ENCODE measurements around the gene SLC49A3.

Gene SLC49A3

GRCh38 chr4:726838-727237, 37.9 kb upstream of the SLC49A3 start:
- Histone ChIP-seq H3K79me2 (ENCODE audit: insufficient read depth, low read length) (peaks cover 67% of the 10 kb centered on the region; the same call in 1 of the 2 replicates), H2AFZ (ENCODE audit: low read length) (no peak overlapping the region)
- TF ChIP-seq EZH2phosphoT487 (IDR thresholded peaks at IDR 0.05; ENCODE audit: borderline replicate concordance): no peak
- no peak for TF ChIP-seq CTCF (conservative IDR thresholded peaks at IDR 0.05; ENCODE audit: low read length)

GRCh38 chr4:726235-726787, 37.4 kb upstream of the SLC49A3 start:
- H3F3A ChIP-seq (ENCODE audit: low read depth): no peaks in the 10 kb centered on the region
- H3K27me3 ChIP-seq (ENCODE audit: insufficient read depth, low read length, poor library complexity, severe bottlenecking): no peaks in the 10 kb centered on the region
- TF ChIP-seq CTCF (conservative IDR thresholded peaks at IDR 0.05; ENCODE audit: low read length) (no peak), EZH2phosphoT487 (IDR thresholded peaks at IDR 0.05; ENCODE audit: borderline replicate concordance) (no peak)
- no peaks in the 10 kb centered on the region for H3K9me3 ChIP-seq (ENCODE audit: insufficient read depth, low read depth, low read length)
- no peak overlapping the region for H3K4me2 ChIP-seq (ENCODE audit: low read depth, low read length, poor library complexity, severe bottlenecking)
- no peaks in the 10 kb centered on the region for H3K4me1 ChIP-seq (ENCODE audit: insufficient read depth, low read length, poor library complexity, severe bottlenecking)
- H3K9me2 ChIP-seq (replicated peaks; ENCODE audit: low read depth, low read length): no peaks in the 10 kb centered on the region
- H3K9ac ChIP-seq (ENCODE audit: low read depth, low read length, poor library complexity, severe bottlenecking): peak overlapping the region; percentile 27
- H2AFZ ChIP-seq (ENCODE audit: low read length): no peak overlapping the region
- H3K4me3 ChIP-seq (ENCODE audit: low read length, poor library complexity, severe bottlenecking): no peak overlapping the region
- peaks cover 28% of the 10 kb centered on the region for H4K20me1 ChIP-seq (ENCODE audit: insufficient read depth, low read length, poor library complexity, severe bottlenecking)
- peaks cover 72% of the 10 kb centered on the region; the same call in 1 of the 2 replicates for H3K79me2 ChIP-seq (ENCODE audit: insufficient read depth, low read length)
- H3K36me3 ChIP-seq (ENCODE audit: insufficient read depth, low read length): peaks cover 16% of the 10 kb centered on the region; the same call in 1 of the 2 replicates

More at GRCh38 chr4:726838-727237, 37.9 kb upstream of the SLC49A3 start:
- Histone ChIP-seq H3K4me1 (ENCODE audit: insufficient read depth, low read length, poor library complexity, severe bottlenecking) (no peaks in the 10 kb centered on the region), H3K27me3 (ENCODE audit: insufficient read depth, low read length, poor library complexity, severe bottlenecking) (no peaks in the 10 kb centered on the region), H4K20me1 (ENCODE audit: insufficient read depth, low read length, poor library complexity, severe bottlenecking) (peaks cover 28% of the 10 kb centered on the region), H3K9me3 (ENCODE audit: insufficient read depth, low read depth, low read length) (no peaks in the 10 kb centered on the region), H3K4me2 (ENCODE audit: low read depth, low read length, poor library complexity, severe bottlenecking) (no peak overlapping the region), H3K4me3 (ENCODE audit: low read length, poor library complexity, severe bottlenecking) (no peak overlapping the region), H3K9ac (ENCODE audit: low read depth, low read length, poor library complexity, severe bottlenecking) (peak overlapping the region; percentile 27), H3F3A (ENCODE audit: low read depth) (no peaks in the 10 kb centered on the region), H3K36me3 (ENCODE audit: insufficient read depth, low read length) (peaks cover 16% of the 10 kb centered on the region; the same call in 1 of the 2 replicates), H3K9me2 (replicated peaks; ENCODE audit: low read depth, low read length) (no peaks in the 10 kb centered on the region)

GRCh38 chr4:725391-726234, 36.7 kb upstream of the SLC49A3 start:
- H3K9ac ChIP-seq (ENCODE audit: low read depth, low read length, poor library complexity, severe bottlenecking): no peak overlapping the region
- TF ChIP-seq CTCF (conservative IDR thresholded peaks at IDR 0.05; ENCODE audit: low read length) (no peak), EZH2phosphoT487 (IDR thresholded peaks at IDR 0.05; ENCODE audit: borderline replicate concordance) (no peak)
- no peaks in the 10 kb centered on the region for H3F3A ChIP-seq (ENCODE audit: low read depth)
- H3K4me3 ChIP-seq (ENCODE audit: low read length, poor library complexity, severe bottlenecking): no peak overlapping the region
- H3K4me2 ChIP-seq (ENCODE audit: low read depth, low read length, poor library complexity, severe bottlenecking): no peak overlapping the region
- H3K36me3 ChIP-seq (ENCODE audit: insufficient read depth, low read length): peaks cover 9% of the 10 kb centered on the region; the same call in 1 of the 2 replicates
- H3K79me2 ChIP-seq (ENCODE audit: insufficient read depth, low read length): peaks cover 79% of the 10 kb centered on the region; the same call in 1 of the 2 replicates
- no peak overlapping the region for H2AFZ ChIP-seq (ENCODE audit: low read length)
- no peaks in the 10 kb centered on the region for H3K4me1 ChIP-seq (ENCODE audit: insufficient read depth, low read length, poor library complexity, severe bottlenecking)
- no peaks in the 10 kb centered on the region for H3K27me3 ChIP-seq (ENCODE audit: insufficient read depth, low read length, poor library complexity, severe bottlenecking)
- H3K9me3 ChIP-seq (ENCODE audit: insufficient read depth, low read depth, low read length): no peaks in the 10 kb centered on the region
- H3K9me2 ChIP-seq (replicated peaks; ENCODE audit: low read depth, low read length): no peaks in the 10 kb centered on the region
- H4K20me1 ChIP-seq (ENCODE audit: insufficient read depth, low read length, poor library complexity, severe bottlenecking): peaks cover 28% of the 10 kb centered on the region
